ENCODE data around the gene PDE9A. TPM values are rescaled to one million over a fixed set of nuclear protein-coding genes. Genes with fewer than 3 reads are reported as not detected.

Gene PDE9A
- 10 to 100 TPM; 29.2 to 68.4 (median 40.4) TPM for total RNA-seq

GRCh38 chr21:42653231-42654061 lies at the start of gene PDE9A:
Gene PDE9A (plus strand): TSS chr21:42653621. CDS start chr21:42653815, 194 bp downstream.
- under 1% methylated on average over 52 of the region's 91 CpGs for WGBS
- intact Hi-C loops (cut with DNase I), result loop anchor here (5.0 kb wide), 2 partner anchors 94 to 164 kb away; no protein-coding TSS in a partner anchor
- Histone ChIP-seq H3K4me3 (peak within 1 kb of the TSS; percentile 68 to 91 (median 74)), H3K4me1 (peaks cover 29 to 65% (median 63%) of the 10 kb centered on the region in 4 donors), H3K36me3 (peaks cover 0 to 4% (median 0%) of the 10 kb centered on the region in 4 donors), H3K9me3 (no peaks in the 10 kb centered on the region), H3K27ac (replicated peaks in 1 of 4) (peak within 1 kb of the TSS; percentile 78 to 86 (median 84)), H3K27me3 (peaks cover 0 to 12% (median 2%) of the 10 kb centered on the region in 4 donors)
- DNase-seq (ENCODE audit: extremely low spot score), result no peak
- TF ChIP-seq, protein P1, sequence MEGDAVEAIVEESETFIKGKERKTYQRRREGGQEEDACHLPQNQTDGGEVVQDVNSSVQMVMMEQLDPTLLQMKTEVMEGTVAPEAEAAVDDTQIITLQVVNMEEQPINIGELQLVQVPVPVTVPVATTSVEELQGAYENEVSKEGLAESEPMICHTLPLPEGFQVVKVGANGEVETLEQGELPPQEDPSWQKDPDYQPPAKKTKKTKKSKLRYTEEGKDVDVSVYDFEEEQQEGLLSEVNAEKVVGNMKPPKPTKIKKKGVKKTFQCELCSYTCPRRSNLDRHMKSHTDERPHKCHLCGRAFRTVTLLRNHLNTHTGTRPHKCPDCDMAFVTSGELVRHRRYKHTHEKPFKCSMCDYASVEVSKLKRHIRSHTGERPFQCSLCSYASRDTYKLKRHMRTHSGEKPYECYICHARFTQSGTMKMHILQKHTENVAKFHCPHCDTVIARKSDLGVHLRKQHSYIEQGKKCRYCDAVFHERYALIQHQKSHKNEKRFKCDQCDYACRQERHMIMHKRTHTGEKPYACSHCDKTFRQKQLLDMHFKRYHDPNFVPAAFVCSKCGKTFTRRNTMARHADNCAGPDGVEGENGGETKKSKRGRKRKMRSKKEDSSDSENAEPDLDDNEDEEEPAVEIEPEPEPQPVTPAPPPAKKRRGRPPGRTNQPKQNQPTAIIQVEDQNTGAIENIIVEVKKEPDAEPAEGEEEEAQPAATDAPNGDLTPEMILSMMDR (IDR thresholded peaks at IDR 0.05), result peak in 1 of 3 experiments; percentile 2
- TF ChIP-seq POLR2AphosphoS5 (IDR thresholded peaks at IDR 0.05), result peak in 1 of 2 donors; percentile 15
- no peak for TF ChIP-seq EP300 (IDR thresholded peaks at IDR 0.05)
- no peak for TF ChIP-seq POLR2A (IDR thresholded peaks at IDR 0.05; ENCODE audit: low read depth)

- intact Hi-C loops (cut with DNase I), result no loop called here
- no peak for DNase-seq (ENCODE audit: extremely low spot score)
- no peaks in the 10 kb centered on the region for H3K4me1 ChIP-seq
Observed at GRCh38 chr21:42607102-42607501, 46.3 kb upstream of the PDE9A start.

GRCh38 chr21:42607525-42608102 lies 45.8 kb upstream of the PDE9A start:
- TF ChIP-seq, protein P1 (IDR thresholded peaks at IDR 0.05), result no peak
- TF ChIP-seq EP300 (IDR thresholded peaks at IDR 0.05), result no peak
- TF ChIP-seq POLR2A (IDR thresholded peaks at IDR 0.05; ENCODE audit: low read depth), result no peak
- TF ChIP-seq POLR2AphosphoS5 (IDR thresholded peaks at IDR 0.05), result no peak
- Histone ChIP-seq H3K9me3 (peaks cover 0 to 41% (median 26%) of the 10 kb centered on the region in 4 donors), H3K4me3 (no peak overlapping the region), H3K27ac (replicated peaks in 1 of 4) (no peak overlapping the region), H3K27me3 (no peaks in the 10 kb centered on the region), H3K36me3 (no peaks in the 10 kb centered on the region), H3K4me1 (no peaks in the 10 kb centered on the region)
- intact Hi-C loops (cut with DNase I), result no loop called here
- WGBS, result 81% methylated on average over 5 of the region's 5 CpGs
- no peak for DNase-seq (ENCODE audit: extremely low spot score)

More at GRCh38 chr21:42607102-42607501, 46.3 kb upstream of the PDE9A start:
- Histone ChIP-seq H3K27ac (replicated peaks in 1 of 4) (no peak overlapping the region), H3K4me3 (no peak overlapping the region), H3K27me3 (no peaks in the 10 kb centered on the region), H3K36me3 (no peaks in the 10 kb centered on the region), H3K9me3 (peaks cover 0 to 38% (median 23%) of the 10 kb centered on the region in 4 donors)
- WGBS, result 80% methylated on average over 4 of the region's 4 CpGs
- TF ChIP-seq, protein P1 (IDR thresholded peaks at IDR 0.05), result no peak
- no peak for TF ChIP-seq POLR2A (IDR thresholded peaks at IDR 0.05; ENCODE audit: low read depth)

- intact Hi-C loops (cut with DNase I), result no loop called here
Observed at GRCh38 chr21:42608446-42608845, 45.0 kb upstream of the PDE9A start.

More at GRCh38 chr21:42608446-42608845, 45.0 kb upstream of the PDE9A start:
- H3K36me3 ChIP-seq, result no peaks in the 10 kb centered on the region
- no peaks in the 10 kb centered on the region for H3K27me3 ChIP-seq
- TF ChIP-seq POLR2A (IDR thresholded peaks at IDR 0.05; ENCODE audit: low read depth) (no peak), POLR2AphosphoS5 (IDR thresholded peaks at IDR 0.05) (no peak), EP300 (IDR thresholded peaks at IDR 0.05) (no peak)
- TF ChIP-seq, protein P1 (IDR thresholded peaks at IDR 0.05), result no peak
- WGBS, result 71% methylated on average over 4 of the region's 4 CpGs
- H3K4me3 ChIP-seq, result no peak overlapping the region
- H3K4me1 ChIP-seq, result no peaks in the 10 kb centered on the region
- peaks cover 0 to 41% (median 26%) of the 10 kb centered on the region in 4 donors for H3K9me3 ChIP-seq
- no peak for DNase-seq (ENCODE audit: extremely low spot score)
- no peak overlapping the region for H3K27ac ChIP-seq (replicated peaks in 1 of 4)

Data from esophagus muscularis mucosa (tissue), 4 donors.